HuH-7 (cell line): ENCODE measurements around the gene ACSM4.
"Not testable (repeated sequence)": the region's sequence is repeated elsewhere in the genome, so short reads cannot be mapped to it uniquely, and the experiment has no call there.

Experiments used
- DNase-seq: peaks from one replicate; pipeline ENCODE4 v3.0.0; 2011; ENCODE audit warnings: low spot score

The ACSM4 gene, protein sequence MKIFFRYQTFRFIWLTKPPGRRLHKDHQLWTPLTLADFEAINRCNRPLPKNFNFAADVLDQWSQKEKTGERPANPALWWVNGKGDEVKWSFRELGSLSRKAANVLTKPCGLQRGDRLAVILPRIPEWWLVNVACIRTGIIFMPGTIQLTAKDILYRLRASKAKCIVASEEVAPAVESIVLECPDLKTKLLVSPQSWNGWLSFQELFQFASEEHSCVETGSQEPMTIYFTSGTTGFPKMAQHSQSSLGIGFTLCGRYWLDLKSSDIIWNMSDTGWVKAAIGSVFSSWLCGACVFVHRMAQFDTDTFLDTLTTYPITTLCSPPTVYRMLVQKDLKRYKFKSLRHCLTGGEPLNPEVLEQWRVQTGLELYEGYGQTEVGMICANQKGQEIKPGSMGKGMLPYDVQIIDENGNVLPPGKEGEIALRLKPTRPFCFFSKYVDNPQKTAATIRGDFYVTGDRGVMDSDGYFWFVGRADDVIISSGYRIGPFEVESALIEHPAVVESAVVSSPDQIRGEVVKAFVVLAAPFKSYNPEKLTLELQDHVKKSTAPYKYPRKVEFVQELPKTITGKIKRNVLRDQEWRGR

DNA sequence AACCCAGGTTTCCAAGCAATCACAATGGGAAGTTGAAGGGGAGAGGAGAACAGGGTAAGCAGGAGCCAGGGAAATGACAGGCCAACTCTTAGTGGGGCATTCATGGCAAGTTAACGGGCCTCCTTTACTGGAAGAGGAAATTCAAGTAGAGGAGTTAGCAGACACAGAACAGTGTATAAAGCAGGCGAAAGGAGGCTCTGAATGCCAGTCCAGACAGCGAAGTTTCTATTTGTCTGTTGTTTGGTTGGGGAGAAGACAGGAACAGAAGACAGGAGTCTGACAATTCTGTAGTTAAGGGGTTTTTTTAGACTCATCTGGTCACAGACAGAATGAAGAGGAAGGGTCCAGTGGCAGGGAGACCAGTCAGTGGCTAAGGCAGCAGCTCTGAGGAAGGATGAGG lies at the start of gene ACSM4:
ACSM4 (plus strand) TSS at position 301 of the 400 bp plus-strand sequence. CDS start 260 bp downstream, outside the sequence.
- no peak for DNase-seq

DNA sequence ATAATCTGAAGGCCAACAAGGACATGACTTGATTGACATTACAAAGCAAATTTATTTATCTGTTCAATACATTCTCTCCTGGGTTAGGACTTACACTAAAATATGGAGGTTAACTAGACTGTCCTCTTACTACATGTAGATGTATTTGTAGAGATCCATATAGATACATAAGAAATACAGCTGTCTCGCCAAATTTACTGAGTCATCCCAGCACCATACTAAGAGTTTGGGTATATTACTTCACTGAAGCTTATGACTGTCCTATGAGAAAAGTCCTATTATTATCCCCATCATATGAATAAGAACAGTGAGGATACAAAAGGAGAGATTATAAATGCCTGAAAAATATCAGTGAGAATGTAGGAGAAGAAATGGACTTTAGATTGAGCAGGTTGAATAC lies 44.8 kb upstream of the ACSM4 start:
- no peak for DNase-seq

DNA sequence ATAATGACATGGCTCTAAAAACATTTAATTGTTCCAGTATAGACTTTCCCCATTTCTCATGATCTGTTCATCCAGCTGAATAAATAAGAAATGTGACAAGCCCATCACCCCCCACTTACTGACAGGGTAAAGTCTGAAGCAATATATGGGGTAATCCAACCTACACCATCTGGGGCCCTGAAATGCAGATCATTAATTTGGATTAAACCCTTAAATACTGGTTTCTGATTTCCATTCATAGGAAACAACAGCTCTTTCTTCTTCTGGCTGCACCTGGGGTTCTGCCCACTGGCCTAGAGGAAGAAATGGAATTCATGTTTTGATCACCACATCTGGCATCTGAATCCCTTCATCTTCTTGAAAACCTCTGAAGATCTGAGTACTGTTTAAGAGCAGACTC lies 39.3 kb upstream of the ACSM4 start:
- DNase-seq: no peak

DNA sequence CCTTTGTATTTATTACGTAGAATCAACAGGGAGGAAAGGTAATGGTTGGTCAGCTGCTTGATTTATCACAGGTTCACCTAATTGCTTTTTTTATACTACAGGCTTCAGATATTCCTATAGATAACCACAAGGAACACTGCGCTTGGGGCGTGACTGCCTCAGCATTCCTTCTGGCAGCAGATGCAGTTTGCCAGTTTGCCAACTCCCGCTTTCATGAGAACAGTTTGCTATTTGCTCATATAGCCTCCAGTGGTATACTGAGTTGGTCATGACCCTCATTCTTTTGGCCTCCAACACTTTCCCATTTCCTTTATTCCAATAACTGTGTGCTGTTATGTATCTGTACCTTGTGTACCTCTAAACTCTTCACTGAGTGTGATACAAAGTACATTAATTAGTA lies 38.6 kb upstream of the ACSM4 start:
- no peak for DNase-seq

DNA sequence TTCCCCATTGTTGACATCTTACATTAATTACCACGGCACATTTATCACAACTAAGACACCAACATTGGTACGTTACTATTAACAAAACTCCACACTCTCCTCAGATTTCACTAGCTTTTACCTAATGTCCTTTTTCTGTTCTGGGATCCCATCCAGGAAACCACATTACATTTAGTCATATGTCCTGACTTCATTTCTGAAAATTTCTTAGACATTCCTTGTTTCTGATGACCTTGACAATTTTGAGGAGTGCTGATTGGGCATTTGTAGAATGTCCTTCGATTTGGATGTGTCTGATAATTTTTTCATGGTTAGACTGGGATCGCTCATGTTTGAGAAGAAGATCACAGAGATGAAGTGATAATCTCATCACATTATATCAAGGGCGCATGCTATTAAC lies 34.6 kb upstream of the ACSM4 start:
- DNase-seq: no peak

DNA sequence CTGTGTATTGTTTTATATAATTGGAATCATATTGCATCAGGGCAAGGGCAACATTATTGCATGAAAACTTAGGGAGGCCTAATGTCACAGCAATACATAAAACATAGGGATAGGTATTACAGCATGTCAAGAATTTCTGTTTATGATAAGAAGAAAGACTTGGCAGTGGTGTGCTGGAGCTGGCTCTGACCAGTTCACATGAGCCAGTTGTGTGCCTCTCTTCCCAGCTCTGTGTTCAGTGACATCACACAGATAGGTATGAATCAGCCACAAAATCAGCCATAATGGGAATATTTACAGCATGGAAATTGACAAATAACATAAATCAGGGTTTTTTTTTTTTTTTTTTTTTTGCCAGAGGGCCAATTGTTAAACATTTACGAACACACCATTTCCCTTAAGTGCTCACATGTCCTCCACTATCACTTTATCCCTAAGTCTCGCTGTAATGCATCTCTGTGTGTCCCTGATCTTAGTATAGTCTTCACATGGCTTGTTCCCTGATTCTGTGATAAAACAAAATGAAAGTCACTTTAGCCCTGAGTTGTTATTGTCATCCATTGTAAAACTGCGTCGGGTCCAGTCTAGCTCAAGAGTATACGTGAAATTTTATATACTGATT lies 31.9 kb upstream of the ACSM4 start:
- no peak for DNase-seq

DNA sequence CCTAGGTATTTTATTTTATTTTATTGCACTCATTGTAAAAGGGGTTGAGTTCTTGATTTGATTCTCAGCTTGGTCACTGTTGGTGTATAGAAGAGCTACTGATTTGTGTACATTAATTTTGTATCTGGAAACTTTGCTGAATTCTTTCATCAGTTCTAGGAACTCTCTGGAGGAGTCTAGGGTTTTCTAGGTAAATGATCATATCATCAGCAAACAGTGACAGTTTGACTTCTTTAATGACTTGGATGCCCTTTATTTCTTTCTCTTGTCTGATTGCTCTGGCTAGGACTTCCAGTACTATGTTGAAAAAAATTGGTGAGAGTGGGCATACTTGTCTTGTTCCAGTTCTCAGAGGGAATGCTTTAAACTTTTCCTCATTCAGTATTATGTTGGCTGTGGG lies 28.4 kb upstream of the ACSM4 start:
- not testable (repeated sequence) for DNase-seq

DNA sequence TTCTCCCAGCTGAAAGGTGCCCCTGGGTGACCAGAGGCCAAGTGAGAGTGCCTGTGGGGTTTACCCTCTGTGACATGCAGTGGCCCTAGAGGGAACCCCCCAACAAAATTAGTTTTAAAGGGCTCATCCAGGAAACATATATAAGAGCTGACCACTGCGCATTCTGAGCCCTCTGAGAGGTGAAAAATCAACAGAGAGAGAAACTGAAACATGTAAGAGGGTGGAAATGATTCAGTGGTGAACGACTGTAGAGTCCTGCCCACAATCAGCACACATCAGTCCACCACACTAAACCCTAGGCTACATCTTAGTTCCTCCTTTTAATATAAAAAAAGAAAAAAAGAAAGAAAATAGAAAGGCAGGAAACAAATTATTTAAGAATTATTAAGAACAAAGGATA lies 21.0 kb upstream of the ACSM4 start:
- DNase-seq: no peak

DNA sequence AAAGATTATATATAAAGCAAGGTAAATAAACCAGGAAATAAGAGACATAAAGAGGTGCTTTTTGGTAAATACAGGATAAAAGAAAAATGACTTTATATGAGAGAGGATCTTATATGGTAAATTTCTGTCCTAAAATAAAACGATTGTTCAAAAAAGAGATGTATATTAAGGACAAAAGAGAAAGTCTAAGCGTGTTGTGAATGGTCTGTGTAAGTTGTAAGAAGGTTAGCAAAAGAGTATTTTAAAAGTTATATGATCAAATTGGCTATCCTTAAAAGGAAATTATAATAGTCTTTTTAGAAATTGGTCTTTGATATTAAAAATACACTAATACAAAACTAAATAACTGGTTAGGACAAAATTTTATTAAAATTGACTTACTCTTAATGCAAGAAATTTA lies 14.1 kb upstream of the ACSM4 start:
- DNase-seq: no peak

DNA sequence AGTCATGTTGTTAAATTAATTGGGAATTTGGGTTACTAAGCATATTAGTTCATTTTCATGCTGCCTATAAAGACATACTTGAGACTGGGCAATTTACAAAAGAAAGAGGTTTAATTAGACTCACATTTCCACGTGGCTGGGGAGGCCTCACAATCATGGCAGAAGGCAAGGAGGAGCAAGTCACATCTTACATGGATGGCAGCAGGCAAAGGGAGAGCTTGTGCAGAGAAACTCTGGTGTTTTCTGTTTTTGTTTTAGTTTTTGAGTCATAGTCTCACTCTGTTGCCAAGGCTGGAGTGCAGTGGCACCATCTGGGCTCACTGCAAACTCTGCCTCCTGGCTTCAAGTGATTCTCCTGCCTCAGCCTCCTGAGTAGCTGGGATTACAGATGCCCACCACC lies 13.3 kb upstream of the ACSM4 start:
- DNase-seq: not testable (repeated sequence)

DNA sequence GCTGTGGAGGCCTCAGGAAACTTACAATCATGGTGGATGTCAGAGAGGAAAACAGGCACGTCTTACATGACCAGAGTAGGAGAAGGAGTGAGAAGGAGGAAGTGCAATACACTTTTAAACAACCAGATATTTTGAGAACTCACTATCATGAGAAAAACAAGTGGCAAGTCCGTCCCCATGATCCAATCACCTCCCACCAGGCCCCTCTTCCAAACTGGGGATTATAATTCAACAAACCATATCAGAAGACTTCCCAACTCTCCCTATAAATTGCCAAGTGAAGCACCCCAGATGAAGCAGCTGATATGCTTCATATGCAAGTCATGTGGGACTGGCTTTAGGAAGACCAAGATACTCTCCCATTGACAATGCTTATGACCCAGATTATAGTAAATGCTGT lies 11.6 kb upstream of the ACSM4 start:
- DNase-seq: no peak

DNA sequence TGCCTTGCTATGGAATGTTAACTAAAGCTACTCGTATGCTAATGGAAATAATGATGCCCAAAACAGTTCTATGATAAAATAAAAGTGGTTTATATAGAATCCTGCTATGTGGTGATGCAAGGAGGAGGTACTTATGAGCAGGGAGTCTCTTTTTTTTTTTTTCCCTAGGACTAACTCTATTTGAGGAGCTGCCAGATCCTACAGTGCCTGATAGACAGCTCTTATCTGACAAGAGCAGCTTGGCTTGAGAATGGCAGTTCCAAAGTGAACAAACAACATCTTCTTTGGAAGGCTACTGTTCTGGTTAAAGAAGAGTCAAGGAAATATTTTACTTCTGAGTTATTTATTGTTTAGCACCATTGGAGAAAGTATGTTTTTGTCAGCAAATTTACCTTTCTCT lies 10.2 kb upstream of the ACSM4 start:
- no peak for DNase-seq

DNA sequence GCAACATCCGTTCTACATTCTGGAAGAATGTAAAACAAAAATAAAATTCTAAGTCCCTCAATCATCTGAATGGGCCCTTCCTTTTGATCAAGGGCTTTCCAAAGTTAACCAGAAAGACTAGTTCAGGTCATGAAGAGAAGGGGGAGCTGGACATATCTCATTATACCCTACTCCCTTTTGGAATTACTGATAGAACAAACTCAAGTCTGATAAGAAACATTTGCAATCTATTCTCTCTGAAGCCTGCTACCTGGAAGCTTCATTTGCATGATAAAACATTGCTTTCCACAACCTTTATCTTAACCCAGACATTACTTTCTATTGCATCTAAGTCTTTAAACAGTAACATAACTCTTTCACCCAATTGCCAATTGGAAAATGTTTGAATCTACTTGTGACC lies 8.3 kb upstream of the ACSM4 start:
- no peak for DNase-seq

DNA sequence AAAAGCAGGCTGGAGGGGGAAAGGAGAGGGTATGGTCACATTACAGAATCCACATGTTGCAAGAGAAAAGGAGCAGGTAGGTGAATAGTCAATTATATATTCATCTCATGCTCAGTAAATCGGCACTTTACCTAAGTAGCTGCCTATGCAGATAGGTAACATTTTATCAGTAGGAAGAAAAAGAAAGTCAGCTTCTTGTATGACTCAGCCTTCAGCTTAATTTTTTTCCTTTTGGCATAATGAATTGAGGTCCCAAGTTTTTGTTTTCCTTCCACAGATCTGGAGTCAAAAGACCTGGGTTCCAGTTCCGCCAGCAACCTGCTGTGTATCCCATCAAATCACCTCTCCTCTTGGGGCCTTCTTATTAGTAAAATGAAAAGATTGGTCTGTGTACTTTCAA lies 6.0 kb upstream of the ACSM4 start:
- DNase-seq: no peak

DNA sequence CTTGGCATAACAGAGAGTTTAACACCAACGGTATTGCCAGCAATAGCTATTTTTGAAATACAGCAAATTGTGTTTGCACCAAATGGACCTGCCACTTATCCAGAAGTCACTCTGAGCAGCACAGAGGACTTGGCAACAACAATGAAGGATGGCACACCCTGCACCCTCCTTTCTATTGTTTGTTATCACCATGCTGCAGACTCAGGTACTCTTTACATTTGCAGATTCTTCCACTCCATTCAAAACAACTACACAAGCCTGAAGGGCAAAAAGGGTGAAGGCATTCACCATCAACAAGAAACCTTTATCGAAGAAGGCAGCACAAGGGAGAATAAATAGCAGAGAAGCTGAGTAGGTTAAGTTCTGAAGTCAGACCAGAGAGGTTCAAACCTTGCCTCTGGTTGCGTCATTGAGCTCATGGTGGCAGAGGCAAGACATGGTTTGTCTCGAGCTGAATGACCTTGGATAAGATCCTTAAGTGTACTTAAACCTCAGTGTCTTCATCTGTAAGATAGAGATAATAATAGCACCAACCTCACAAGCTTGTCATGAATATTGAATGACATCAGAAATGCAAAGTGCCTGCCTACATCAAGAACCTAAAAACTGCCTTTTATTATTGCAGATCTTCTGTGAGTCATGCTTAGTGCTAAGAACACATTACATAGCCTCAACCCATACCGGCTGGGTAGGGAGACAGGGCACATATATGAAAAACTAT lies 1.4 kb upstream of the ACSM4 start:
- no peak for DNase-seq

DNA sequence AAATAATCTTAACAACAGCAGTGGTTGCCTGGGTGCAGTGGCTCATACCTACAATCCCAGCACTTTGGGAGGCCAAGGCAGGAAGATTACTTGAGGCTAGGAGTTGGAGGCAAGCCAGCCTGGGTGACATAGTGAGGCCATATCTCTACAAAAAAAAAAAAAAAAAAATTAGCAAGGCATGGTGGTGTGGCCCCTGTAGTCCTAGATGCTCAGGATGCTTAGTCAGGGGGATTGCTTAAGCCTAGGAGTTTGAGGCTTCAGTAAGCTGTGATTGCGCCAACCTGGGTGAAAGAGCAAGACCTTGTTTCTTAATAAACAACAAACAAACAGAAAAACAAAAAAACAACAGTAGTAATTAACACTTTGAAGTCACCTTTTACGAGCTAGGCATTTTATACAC lies 642 bp upstream of the ACSM4 start:
- no peak for DNase-seq

DNA sequence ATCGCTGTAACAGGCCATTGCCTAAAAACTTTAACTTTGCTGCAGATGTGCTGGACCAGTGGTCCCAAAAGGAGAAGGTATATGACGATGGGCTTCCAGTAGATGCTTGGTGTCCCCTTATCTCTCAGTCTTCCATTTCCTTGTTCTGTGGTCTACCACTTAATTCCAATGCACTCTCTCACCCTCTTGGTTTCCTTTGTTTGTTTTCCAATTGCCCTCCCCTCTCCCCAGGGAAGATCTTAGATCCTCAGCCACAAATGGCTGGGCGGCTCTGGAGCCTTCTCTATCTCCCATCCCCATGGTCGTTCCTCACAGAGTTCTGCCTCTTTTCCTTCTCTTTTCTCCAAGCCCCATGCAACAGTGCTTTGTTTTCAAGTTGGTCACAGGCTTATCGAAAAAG lies 584 bp downstream of the ACSM4 start:
- DNase-seq: no peak

DNA sequence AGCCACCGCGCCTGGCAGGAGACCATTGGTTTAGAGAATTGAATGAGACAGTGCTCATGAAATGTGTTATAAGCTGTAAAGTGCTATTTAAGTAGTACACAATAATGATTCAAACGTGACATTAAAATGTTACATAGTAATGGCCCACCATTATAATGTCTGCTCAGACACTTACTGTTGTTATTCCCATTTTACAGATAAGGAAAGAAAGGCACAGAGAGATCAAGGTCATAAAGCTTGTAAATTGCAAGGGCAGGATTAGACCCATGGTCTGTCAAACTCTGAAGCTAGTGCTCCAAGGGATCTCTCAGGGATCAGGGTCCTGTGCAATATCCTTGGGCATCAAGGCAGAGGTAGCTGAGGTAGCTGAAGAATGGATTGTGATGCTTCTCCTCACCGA lies 6.2 kb downstream of the ACSM4 start:
- no peak for DNase-seq

DNA sequence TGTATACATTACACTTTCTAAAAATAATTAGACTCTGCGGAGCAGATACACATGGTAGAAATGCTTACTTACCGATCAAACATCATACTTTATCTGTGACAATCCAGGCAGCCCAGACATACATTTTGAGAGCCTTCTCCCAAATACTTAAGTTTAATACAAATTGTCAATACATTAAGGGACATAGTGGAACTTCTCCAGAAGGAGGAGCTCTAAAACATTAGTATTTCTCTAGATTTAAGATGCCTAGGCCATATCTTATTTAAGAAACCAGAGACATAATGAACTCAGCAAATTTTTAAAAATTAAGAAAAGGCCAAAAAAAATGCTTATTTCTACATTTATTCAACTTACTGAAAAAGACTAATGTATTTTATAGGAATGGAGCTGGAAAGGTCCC lies 16.1 kb downstream of the ACSM4 start:
- no peak for DNase-seq

DNA sequence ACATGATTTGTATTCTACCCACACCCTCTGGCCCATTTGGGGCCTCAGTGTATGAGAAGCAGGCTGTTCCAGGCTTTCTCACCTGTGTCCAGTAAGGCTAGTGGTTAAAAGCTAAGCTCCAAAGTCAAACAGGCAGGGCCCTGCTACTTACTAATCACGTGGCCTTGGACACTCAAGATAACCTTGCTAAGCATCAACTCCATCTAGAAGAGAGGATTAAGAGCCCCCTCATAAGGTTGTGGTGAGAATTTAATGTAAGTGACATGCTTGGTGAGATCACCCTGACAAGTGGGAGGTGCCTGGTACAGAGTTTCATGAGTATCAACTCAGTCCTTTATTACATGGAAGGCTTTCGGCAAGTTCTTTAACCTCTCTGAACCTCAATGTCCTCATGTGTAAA lies 17.8 kb downstream of the ACSM4 start:
- no peak for DNase-seq

DNA sequence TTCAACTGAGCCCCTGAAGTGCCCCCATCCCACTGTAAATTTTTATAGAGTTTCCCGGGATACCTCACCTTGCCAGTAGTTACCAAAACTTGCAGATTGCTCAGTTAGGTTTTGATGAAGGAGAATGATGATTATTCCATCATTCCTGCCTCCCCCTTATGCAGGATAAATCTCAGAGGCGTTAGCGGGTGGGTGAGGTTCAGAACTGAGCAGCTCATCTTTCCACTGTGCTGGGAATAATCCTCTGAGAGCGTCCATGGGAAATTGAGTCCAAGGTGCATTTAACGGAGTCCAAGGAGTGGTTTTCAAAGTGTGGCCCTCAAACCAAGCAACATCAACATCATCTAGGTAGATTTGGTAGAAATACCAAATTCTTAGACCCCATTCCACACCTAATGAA lies 18.7 kb downstream of the ACSM4 start:
- no peak for DNase-seq

DNA sequence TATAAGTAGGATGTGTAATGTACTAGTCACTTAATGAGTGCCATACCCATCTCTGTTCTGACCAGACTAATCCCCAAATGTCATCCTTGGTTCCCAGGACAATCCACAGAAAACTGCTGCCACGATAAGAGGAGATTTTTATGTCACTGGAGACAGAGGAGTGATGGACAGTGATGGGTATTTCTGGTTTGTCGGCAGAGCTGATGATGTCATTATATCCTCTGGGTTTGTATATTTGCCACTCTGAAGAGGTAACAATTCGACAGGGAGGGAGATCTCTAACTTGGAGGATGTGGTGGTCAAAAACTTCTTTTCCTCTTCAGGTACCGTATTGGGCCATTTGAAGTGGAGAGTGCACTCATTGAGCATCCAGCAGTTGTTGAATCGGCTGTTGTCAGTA lies 20.3 kb downstream of the ACSM4 start:
- DNase-seq: no peak

DNA sequence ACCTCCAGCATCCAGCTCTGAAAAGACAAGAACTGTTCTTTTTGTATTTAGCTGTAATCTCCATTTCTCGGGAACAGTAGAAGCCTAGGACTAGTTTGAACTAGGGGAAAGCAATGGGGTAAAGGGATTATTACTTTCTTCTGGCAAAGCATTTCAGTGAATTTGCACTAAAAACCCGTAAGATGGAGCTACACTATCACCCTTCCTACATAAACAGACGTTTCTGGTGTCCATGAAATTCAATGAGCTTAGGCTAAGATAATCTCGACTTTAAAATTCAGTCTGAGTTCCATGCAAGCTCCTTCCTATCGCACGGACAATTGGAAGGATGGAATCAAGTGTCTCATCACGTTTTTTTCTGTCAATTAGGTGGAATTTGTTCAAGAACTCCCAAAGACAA lies 24.0 kb downstream of the ACSM4 start:
- DNase-seq: no peak
